Measurements from ENCODE around the gene SPDYE18. TPM values are rescaled to one million over a fixed set of nuclear protein-coding genes. Genes with fewer than 3 reads are reported as not detected.
"Not testable (repeated sequence)": the region's sequence is repeated elsewhere in the genome, so short reads cannot be mapped to it uniquely, and the experiment has no call there.

Gene SPDYE18
- total RNA-seq, 2 experiments from 2014 or later, result 0.34 TPM; not detected in 1

GRCh38 chr7:77010074-77010680, 52.2 kb downstream of the SPDYE18 start:
- H3K36me3 ChIP-seq (ENCODE audit: insufficient read depth, low read length); H3K4me1 ChIP-seq (ENCODE audit: insufficient read depth, low read length, poor library complexity, severe bottlenecking); H2AFZ ChIP-seq (ENCODE audit: low read length); H3K4me2 ChIP-seq (ENCODE audit: low read length); H3K27ac ChIP-seq (ENCODE audit: low read depth, low read length, poor library complexity, severe bottlenecking); H3K9me2 ChIP-seq (ENCODE audit: insufficient read depth, low read length); DNase-seq (ENCODE audit: low spot score); intact Hi-C loops (cut with micrococcal nuclease; ENCODE audit: unreplicated experiment); CTCF ChIA-PET (ENCODE audit: unreplicated experiment); H3K4me3 ChIP-seq (ENCODE audit: low read depth, low read length, poor library complexity, severe bottlenecking); H4K20me1 ChIP-seq (ENCODE audit: insufficient read depth, low read length); BruUV-seq (replicated peaks); H3K9me3 ChIP-seq (ENCODE audit: low read length); H3K79me2 ChIP-seq (ENCODE audit: insufficient read depth, low read depth, low read length); POLR2A ChIA-PET: not testable (repeated sequence)

- H3K4me2 ChIP-seq (ENCODE audit: low read length); DNase-seq (ENCODE audit: low spot score); BruUV-seq (replicated peaks); H2AFZ ChIP-seq (ENCODE audit: low read length); H3K9me3 ChIP-seq (ENCODE audit: low read length); H3K4me1 ChIP-seq (ENCODE audit: insufficient read depth, low read length, poor library complexity, severe bottlenecking); H3K27ac ChIP-seq (ENCODE audit: low read depth, low read length, poor library complexity, severe bottlenecking); H3K79me2 ChIP-seq (ENCODE audit: insufficient read depth, low read depth, low read length); H3K9me2 ChIP-seq (ENCODE audit: insufficient read depth, low read length); H3K4me3 ChIP-seq (ENCODE audit: low read depth, low read length, poor library complexity, severe bottlenecking); CTCF ChIA-PET (ENCODE audit: unreplicated experiment); H4K20me1 ChIP-seq (ENCODE audit: insufficient read depth, low read length); intact Hi-C loops (cut with micrococcal nuclease; ENCODE audit: unreplicated experiment); H3K36me3 ChIP-seq (ENCODE audit: insufficient read depth, low read length): not testable (repeated sequence)
- POLR2A ChIA-PET, result interaction anchor here (0.7 kb wide), 1 partner anchor 814 kb away, joined by 3 read pairs; no protein-coding TSS in a partner anchor
Measured at GRCh38 chr7:77008000-77008399, 54.4 kb downstream of the SPDYE18 start.

- H3K79me2 ChIP-seq (ENCODE audit: insufficient read depth, low read depth, low read length); H3K36me3 ChIP-seq (ENCODE audit: insufficient read depth, low read length); H3K4me2 ChIP-seq (ENCODE audit: low read length); H3K9me2 ChIP-seq (ENCODE audit: insufficient read depth, low read length); H4K20me1 ChIP-seq (ENCODE audit: insufficient read depth, low read length); H3K4me3 ChIP-seq (ENCODE audit: low read depth, low read length, poor library complexity, severe bottlenecking); CTCF ChIA-PET (ENCODE audit: unreplicated experiment); H3K9me3 ChIP-seq (ENCODE audit: low read length); intact Hi-C loops (cut with micrococcal nuclease; ENCODE audit: unreplicated experiment); DNase-seq (ENCODE audit: low spot score); H3K4me1 ChIP-seq (ENCODE audit: insufficient read depth, low read length, poor library complexity, severe bottlenecking); BruUV-seq (replicated peaks); H3K27ac ChIP-seq (ENCODE audit: low read depth, low read length, poor library complexity, severe bottlenecking); POLR2A ChIA-PET; H2AFZ ChIP-seq (ENCODE audit: low read length): not testable (repeated sequence)
Measured at GRCh38 chr7:77006127-77007110, 55.9 kb downstream of the SPDYE18 start.

- H3K79me2 ChIP-seq (ENCODE audit: insufficient read depth, low read depth, low read length); POLR2A ChIA-PET; H2AFZ ChIP-seq (ENCODE audit: low read length); H3K36me3 ChIP-seq (ENCODE audit: insufficient read depth, low read length); H3K4me3 ChIP-seq (ENCODE audit: low read depth, low read length, poor library complexity, severe bottlenecking); H3K4me2 ChIP-seq (ENCODE audit: low read length); H4K20me1 ChIP-seq (ENCODE audit: insufficient read depth, low read length); CTCF ChIA-PET (ENCODE audit: unreplicated experiment); DNase-seq (ENCODE audit: low spot score); H3K9me2 ChIP-seq (ENCODE audit: insufficient read depth, low read length); BruUV-seq (replicated peaks); intact Hi-C loops (cut with micrococcal nuclease; ENCODE audit: unreplicated experiment); H3K27ac ChIP-seq (ENCODE audit: low read depth, low read length, poor library complexity, severe bottlenecking); H3K9me3 ChIP-seq (ENCODE audit: low read length); H3K4me1 ChIP-seq (ENCODE audit: insufficient read depth, low read length, poor library complexity, severe bottlenecking): not testable (repeated sequence)
Measured at GRCh38 chr7:77005461-77006057, 56.8 kb downstream of the SPDYE18 start.

GRCh38 chr7:77004151-77004550, 58.2 kb downstream of the SPDYE18 start:
- H3K9me3 ChIP-seq (ENCODE audit: low read length); H3K9me2 ChIP-seq (ENCODE audit: insufficient read depth, low read length); DNase-seq (ENCODE audit: low spot score); H3K79me2 ChIP-seq (ENCODE audit: insufficient read depth, low read depth, low read length); H2AFZ ChIP-seq (ENCODE audit: low read length); H3K4me1 ChIP-seq (ENCODE audit: insufficient read depth, low read length, poor library complexity, severe bottlenecking); BruUV-seq (replicated peaks); H3K4me3 ChIP-seq (ENCODE audit: low read depth, low read length, poor library complexity, severe bottlenecking); intact Hi-C loops (cut with micrococcal nuclease; ENCODE audit: unreplicated experiment); CTCF ChIA-PET (ENCODE audit: unreplicated experiment); H3K36me3 ChIP-seq (ENCODE audit: insufficient read depth, low read length); H3K4me2 ChIP-seq (ENCODE audit: low read length); POLR2A ChIA-PET; H4K20me1 ChIP-seq (ENCODE audit: insufficient read depth, low read length); H3K27ac ChIP-seq (ENCODE audit: low read depth, low read length, poor library complexity, severe bottlenecking): not testable (repeated sequence)

GRCh38 chr7:77003241-77003640, 59.1 kb downstream of the SPDYE18 start:
- BruUV-seq (replicated peaks); H3K4me2 ChIP-seq (ENCODE audit: low read length); H3K9me3 ChIP-seq (ENCODE audit: low read length); DNase-seq (ENCODE audit: low spot score); H3K79me2 ChIP-seq (ENCODE audit: insufficient read depth, low read depth, low read length); H2AFZ ChIP-seq (ENCODE audit: low read length); H3K36me3 ChIP-seq (ENCODE audit: insufficient read depth, low read length); H4K20me1 ChIP-seq (ENCODE audit: insufficient read depth, low read length); H3K27ac ChIP-seq (ENCODE audit: low read depth, low read length, poor library complexity, severe bottlenecking); H3K4me3 ChIP-seq (ENCODE audit: low read depth, low read length, poor library complexity, severe bottlenecking); H3K9me2 ChIP-seq (ENCODE audit: insufficient read depth, low read length); POLR2A ChIA-PET; intact Hi-C loops (cut with micrococcal nuclease; ENCODE audit: unreplicated experiment); CTCF ChIA-PET (ENCODE audit: unreplicated experiment); H3K4me1 ChIP-seq (ENCODE audit: insufficient read depth, low read length, poor library complexity, severe bottlenecking): not testable (repeated sequence)

Data from OCI-LY7 (cell line).